HG03378 (cell line): ENCODE data around the gene SENP1.

Experiments used
- ATAC-seq: cut with Tn5 transposase; IDR thresholded peaks from one replicate; pipeline ENCODE4 v1.9.1; 2021; ENCODE audit warnings: mild to moderate bottlenecking, moderate library complexity; ENCODE audit not compliant: unreplicated experiment

Gene SENP1

DNA sequence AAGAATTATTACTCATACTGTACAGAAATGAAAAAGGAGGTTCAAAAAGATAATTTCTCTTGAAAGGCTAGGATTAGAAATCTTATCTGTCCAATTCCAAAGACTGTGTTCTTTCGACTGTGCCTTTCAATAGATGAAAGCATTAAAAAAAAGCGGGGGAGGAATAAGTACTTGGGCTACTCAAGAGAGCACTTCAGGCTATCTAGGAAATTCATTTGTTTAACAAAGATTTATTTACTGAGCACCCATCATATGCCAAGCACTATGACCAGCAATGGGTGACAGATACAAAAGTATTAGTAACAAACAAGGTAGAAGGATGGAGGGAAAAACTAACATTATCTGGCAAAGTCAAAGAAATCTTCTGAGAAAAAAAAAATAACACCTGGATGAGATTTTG is 37.4 kb downstream of the SENP1 start:
- ATAC-seq, result no peak

GRCh38 chr12:48067250-48067938 is 38.5 kb downstream of the SENP1 start:
- ATAC-seq, result no peak

- no peak for ATAC-seq
Observed at GRCh38 chr12:48065041-48065440, 40.8 kb downstream of the SENP1 start.

GRCh38 chr12:48063530-48063929 is 42.3 kb downstream of the SENP1 start:
- ATAC-seq, result no peak

GRCh38 chr12:48061938-48062719 is 43.8 kb downstream of the SENP1 start:
- no peak for ATAC-seq

GRCh38 chr12:48060474-48060873 is 45.4 kb downstream of the SENP1 start:
- ATAC-seq, result no peak

DNA sequence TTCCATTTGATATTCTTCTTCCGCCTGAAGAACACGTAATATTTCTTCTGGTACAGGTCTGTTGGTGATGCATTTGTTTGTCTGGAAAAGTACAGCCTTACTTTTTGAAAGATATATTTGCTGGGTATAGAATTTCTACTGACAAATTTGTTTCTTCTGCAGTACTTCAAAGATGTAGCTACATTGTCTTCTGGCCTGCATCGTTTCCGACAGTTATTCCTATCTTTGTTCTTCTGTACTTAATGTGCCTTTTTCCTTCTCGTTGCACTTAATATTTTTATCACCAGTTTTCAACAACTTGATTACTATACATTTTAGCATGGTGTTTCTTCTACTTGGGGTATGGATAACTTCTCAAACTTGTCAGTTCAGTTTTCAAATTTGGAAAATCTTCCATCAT is 47.1 kb downstream of the SENP1 start:
- no peak for ATAC-seq

GRCh38 chr12:48054955-48055821 is 50.7 kb downstream of the SENP1 start:
- no peak for ATAC-seq

DNA sequence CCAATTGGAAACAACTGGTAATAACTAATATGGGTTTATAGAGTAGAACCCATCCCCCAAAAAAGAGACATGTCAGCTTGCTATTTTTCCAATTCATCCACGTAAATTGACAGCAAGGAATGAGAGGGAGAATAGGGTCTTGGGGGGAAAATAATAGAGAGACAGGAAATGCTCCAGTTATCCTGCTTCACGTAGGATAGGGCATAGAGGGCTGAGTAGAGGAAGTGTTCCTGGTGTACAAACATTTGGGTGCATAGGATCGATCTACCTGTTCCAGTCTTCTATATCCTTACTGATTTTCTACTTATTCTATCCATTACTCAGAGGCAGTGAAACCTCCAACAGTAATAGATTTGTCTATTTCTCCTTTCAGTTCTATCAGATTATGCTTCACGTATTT is 52.0 kb downstream of the SENP1 start:
- no peak for ATAC-seq

- ATAC-seq, result no peak
Observed at GRCh38 chr12:48053122-48053521, 52.8 kb downstream of the SENP1 start.

- no peak for ATAC-seq
Observed at GRCh38 chr12:48051681-48052080, 54.2 kb downstream of the SENP1 start.

DNA sequence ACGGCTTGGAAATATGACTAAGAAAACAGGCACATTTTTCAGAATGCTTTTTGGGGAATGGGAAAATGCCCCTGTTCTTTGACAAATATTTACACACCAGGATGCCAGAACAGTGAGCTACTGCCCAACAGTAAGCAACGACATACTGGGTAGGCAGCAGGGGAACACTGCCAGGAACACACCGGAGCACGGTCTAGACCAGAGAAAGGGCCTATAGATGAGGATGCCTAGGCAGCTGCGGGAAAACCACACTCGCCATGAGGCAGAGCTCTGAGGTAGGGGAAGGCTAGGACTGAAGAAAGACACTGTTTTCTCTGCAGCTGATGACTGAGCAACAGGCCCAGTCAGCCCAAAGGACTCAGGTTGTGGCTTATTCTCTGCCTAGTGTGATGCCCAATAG is 55.7 kb downstream of the SENP1 start:
- no peak for ATAC-seq

DNA sequence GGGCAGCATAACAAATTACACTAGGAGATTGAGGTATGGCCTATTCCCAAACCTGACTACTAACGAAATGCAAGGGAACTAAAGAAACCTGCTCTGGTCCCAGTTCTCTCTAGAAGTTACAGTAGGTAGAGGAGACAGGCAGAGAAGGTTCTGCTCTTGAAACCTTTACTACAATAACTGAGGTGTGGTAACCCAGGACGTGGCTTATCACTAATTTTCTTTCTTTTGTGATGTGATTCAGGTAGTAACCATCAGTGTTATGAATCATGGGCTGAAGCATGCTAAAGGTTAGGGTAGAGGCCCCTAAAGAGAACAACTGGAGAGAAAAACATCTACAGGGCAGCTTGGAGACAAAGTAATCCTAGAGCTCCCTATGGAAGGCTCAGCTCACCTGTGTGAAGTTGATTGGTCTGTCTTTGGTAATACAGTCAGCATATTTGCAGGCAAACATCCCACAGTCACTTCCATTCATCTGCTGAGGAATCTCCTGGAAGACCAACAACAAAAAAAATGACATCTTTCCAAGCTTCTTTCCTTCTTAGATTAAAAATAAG is 59.8 kb downstream of the SENP1 start:
- ATAC-seq, result no peak

DNA sequence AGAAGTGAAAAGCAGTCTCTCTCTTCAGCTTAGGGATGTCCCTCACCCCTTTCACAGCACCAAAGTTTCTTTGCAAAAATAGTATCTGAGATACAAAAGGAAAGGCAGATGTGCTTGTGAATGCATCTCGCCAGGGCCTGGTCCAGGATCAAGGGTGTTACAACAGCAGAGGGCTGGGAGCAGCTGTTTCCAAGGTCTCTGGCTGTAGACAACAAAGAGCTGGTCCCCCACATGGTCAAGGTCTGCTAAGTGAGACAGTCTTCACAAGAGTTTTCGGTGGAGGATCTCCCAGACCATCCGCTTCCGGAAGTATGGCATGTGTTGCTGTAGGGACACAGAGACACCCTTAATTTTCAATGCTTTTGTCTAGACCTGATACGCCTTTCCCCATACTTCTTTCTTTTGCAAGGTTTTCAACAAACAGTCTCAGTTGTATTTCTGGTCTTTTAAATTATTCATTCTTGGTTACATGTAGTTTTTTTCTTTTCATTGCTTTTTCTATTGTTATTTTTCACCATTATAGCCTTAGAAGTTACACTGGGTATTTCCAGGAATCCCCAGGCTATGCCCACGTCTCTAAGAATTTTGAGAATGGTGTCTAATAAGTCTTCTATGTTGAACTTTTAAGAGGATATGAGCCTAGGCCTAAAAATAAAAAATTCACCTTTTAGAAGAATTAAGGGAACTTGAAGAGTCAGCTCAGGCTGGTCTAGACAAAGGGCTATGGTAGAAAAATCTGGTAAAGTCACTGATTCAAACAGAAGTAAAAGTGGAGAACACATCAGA is 60.6 kb downstream of the SENP1 start:
- no peak for ATAC-seq

- ATAC-seq, result no peak
Observed at GRCh38 chr12:48044396-48044795, 61.5 kb downstream of the SENP1 start.

DNA sequence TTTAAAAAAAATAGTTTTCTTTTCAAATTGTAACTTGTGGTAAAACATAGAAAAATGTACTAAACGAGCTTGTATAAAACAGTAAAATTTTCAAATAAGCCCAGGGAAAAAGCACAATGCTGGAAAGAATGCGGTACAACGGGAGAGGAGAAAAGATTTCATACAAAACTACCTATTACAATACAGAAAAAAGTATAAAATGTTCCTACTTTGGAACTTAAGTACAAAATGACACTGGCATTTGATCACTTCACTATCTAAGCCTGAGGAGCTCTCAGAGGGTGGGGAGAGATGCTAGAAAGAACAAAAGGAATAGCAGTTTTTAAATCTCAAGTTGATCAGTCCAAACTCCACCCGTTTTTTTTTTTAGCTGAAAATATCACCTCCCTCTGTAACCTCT is 62.1 kb downstream of the SENP1 start:
- ATAC-seq, result no peak

DNA sequence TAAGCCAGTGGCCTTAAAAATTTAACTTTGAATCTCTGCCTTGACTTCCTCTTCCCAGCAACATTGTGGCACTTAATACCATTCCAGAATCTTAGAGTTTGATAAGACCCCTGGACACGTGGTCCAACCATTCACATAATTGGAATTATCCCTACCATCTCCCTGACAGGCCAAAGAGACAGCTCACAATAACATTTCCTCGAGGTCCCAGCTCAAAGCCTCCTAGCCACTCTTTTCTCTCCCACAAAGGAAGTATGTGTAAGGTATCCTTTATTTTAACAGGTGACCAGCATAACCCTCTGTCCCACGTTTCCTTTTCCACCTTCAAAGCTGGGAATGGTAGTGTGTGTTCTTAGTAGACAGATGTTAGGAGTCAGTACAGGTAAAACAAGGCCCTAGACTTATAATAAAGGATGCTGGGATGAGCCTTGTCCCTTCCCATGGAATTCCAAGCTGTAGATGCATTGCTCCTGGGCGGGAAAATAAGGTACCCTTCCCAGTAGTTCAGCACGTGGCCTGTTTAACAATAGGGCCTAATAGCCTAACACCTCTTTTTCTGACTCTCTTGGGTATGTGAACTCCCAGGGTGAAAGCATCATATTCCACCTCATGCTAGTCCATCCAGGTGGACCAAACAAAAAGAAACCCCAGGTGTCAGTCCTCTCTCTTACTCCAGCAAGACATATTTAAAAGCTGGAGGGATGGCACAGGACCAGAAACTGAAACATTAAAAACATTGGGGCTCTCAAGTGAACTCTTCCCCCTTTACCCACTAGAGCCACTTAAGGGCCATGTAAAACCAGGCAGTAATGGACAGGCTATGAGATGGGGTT is 64.1 kb downstream of the SENP1 start:
- no peak for ATAC-seq

DNA sequence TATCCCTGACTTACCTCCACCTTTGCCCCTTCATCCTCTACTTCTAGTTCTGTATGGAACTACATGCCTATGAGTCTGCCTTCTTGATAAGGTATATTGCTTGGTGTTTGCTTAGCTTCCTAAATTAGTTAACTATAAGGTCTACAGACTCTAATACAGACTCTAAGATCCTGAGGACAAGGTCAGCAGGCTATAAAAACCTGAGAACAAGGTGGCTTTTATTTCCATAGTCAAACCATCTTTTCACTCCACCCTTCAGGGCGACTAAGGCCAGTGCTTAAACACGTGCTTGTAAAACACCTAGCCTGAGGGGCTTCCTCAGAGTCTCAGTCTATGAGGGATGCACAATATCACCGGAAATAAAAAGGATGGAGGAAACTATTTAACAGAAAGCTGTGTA is 65.5 kb downstream of the SENP1 start:
- no peak for ATAC-seq

DNA sequence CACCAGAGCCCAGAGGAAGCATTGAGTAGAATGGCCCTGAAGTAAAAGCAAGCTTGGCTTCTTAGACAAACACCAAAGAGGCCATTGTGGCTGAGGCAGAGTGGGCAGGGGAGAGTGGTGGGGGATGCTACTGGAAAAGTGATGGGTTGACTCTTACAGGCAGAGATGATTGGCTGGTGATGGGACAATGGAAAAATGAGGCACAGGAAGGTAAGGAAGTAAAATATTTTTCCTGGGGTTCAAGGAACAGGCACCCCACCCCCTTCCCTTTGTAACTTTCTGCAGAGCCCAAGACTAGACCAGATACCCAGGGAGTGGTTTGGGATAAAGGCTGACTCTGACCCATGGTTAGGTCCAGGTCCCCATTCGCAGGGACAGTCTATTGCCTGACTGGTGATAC is 66.7 kb downstream of the SENP1 start:
- no peak for ATAC-seq

DNA sequence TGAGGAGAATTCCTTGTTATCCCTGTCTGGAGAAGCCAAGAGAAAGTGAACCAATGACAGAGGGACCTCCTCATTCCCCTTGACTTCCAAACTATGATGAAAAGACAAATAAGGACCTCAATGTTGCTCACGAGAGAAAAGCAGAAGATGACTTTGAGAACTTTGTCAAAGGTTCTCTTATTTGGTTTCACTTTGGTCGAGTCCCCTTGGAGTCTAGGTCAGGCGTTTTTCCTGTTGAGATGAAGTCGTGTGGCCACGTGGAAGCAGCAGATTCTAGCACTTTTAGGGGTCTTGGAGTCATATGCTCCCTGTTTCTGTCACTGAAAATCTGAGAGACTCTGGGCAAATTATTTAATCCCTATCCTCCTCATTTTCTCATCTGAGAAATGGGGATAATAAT is 67.8 kb downstream of the SENP1 start:
- no peak for ATAC-seq
